Spleen (tissue), 7 donors: ENCODE data around the gene CEP72.

Source experiments
- CTCF ChIP-seq, 11 experiments: fragments of 200-600 bp in 7 of 11; fragments of 450-650 bp in 4 of 11; sonication (generic) in 4 of 11; IDR thresholded peaks in 8 of 11; conservative IDR thresholded peaks in 3 of 11; 1 replicate in 7 of 11; 2 replicates in 4 of 11; pipeline versions ENCODE4 v1.4.0 to v1.8.0; 2016 to 2021; ENCODE audit warnings: antibody characterized with exemption in 11 of 11, inconsistent platforms in 4 of 11, mild to moderate bottlenecking in 1 of 11
- POLR2AphosphoS5 ChIP-seq, 3 donors: sonication (generic); formaldehyde crosslinking; IDR thresholded peaks; one replicate each; pipeline ENCODE4 v1.5.1; 2017; ENCODE audit warnings: antibody characterized with exemption in 3 of 3
- donor health status: DM: no; HTN: no; CAD: no; lungs with moderate emphysema.
- donor health status: DM: no; HTN: no; CAD: no.
- donor health status: DM: no; HTN: no; CAD: no.

- no peak for TF ChIP-seq CTCF (IDR thresholded peaks at IDR 0.05 in 8 of 11, conservative IDR thresholded peaks at IDR 0.05 in 3 of 11)
- TF ChIP-seq POLR2AphosphoS5 (IDR thresholded peaks at IDR 0.05), result no peak
Observed at GRCh38 chr5:584846-585245, 27.3 kb upstream of the CEP72 start.
